Mammary epithelial cell (primary cell): Measurements from ENCODE around the gene TRPV3.

Experiments
- EZH2 ChIP-seq: IDR thresholded peaks from 2 replicates; pipeline ENCODE4 v1.6.1; 2012; ENCODE audit warnings: low read length, inconsistent platforms, borderline replicate concordance
- TF ChIP-seq, protein P1 (sequence below), 2 donors: IDR thresholded peaks in 1 of 2; conservative IDR thresholded peaks in 1 of 2; 2 replicates each; pipeline ENCODE4 v1.5.1; 2011 to 2012; ENCODE audit warnings: inconsistent platforms in 2 of 2, low read length in 2 of 2, mild to moderate bottlenecking in 2 of 2, control low read depth in 1 of 2, low read depth in 1 of 2; ENCODE audit not compliant: insufficient read depth in 1 of 2; ENCODE audit errors: extremely low read depth in 1 of 2

DNA sequence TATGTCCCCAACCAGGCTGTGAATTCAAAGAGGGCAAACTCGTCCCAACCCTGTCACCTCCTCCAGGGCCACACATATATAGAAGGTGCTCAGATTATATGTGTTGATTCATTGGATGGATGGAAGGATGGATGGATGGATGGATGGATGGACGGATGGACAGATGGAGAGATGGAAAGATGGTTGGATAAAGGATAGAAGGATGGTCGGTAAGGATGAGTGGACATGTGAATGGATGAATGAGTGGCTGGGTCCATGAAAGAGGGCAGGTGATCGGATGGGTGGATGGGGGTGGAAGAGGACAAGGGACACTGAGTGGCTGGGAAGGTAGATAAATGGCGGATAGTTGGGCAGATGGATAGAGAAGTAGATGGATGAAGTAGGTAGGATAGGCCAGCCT is 30.1 kb downstream of the TRPV3 start:
- TF ChIP-seq, protein P1, sequence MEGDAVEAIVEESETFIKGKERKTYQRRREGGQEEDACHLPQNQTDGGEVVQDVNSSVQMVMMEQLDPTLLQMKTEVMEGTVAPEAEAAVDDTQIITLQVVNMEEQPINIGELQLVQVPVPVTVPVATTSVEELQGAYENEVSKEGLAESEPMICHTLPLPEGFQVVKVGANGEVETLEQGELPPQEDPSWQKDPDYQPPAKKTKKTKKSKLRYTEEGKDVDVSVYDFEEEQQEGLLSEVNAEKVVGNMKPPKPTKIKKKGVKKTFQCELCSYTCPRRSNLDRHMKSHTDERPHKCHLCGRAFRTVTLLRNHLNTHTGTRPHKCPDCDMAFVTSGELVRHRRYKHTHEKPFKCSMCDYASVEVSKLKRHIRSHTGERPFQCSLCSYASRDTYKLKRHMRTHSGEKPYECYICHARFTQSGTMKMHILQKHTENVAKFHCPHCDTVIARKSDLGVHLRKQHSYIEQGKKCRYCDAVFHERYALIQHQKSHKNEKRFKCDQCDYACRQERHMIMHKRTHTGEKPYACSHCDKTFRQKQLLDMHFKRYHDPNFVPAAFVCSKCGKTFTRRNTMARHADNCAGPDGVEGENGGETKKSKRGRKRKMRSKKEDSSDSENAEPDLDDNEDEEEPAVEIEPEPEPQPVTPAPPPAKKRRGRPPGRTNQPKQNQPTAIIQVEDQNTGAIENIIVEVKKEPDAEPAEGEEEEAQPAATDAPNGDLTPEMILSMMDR (conservative IDR thresholded peaks at IDR 0.05 in 1 of 2, IDR thresholded peaks at IDR 0.05 in 1 of 2; ENCODE audit: extremely low read depth in 1 of 2, insufficient read depth in 1 of 2, low read depth in 1 of 2, low read length in 2 of 2) = no peak
- TF ChIP-seq EZH2 = no peak
